WTC11 (cell line): ENCODE results near the gene TAC3.

Experiments
- ESRRA ChIP-seq: sonication (generic); formaldehyde crosslinking; IDR thresholded peaks from 2 replicates; pipeline ENCODE4 v1.8.1; 2022; ENCODE audit warnings: mild to moderate bottlenecking, missing genetic modification reagents, borderline replicate concordance
- KAT7 ChIP-seq: sonication (generic); formaldehyde crosslinking; IDR thresholded peaks from 2 replicates; pipeline ENCODE4 v1.8.1; 2023; ENCODE audit warnings: missing genetic modification reagents, mild to moderate bottlenecking, borderline replicate concordance
- SMAD3 ChIP-seq: sonication (generic); formaldehyde crosslinking; IDR thresholded peaks from 2 replicates; pipeline ENCODE4 v1.8.0; 2022; ENCODE audit warnings: missing genetic modification reagents, mild to moderate bottlenecking, borderline replicate concordance
- SMAD4 ChIP-seq: sonication (generic); formaldehyde crosslinking; IDR thresholded peaks from 2 replicates; pipeline ENCODE4 v1.8.0; 2022; ENCODE audit warnings: mild to moderate bottlenecking, missing genetic modification reagents
- ZNF138 ChIP-seq: sonication (generic); formaldehyde crosslinking; conservative IDR thresholded peaks from 2 replicates; pipeline ENCODE4 v1.8.1; 2022; ENCODE audit warnings: mild to moderate bottlenecking, moderate library complexity, missing genetic modification reagents
- ZNF232 ChIP-seq: sonication (generic); formaldehyde crosslinking; IDR thresholded peaks from 2 replicates; pipeline ENCODE4 v1.8.0; 2022; ENCODE audit warnings: mild to moderate bottlenecking, missing genetic modification reagents
- TF ChIP-seq, protein P1 (sequence below): fragments of 200-600 bp; IDR thresholded peaks from 2 replicates; pipeline ENCODE4 v1.8.0; 2022; ENCODE audit warnings: antibody characterized with exemption
- TF ChIP-seq, protein P2 (sequence below): sonication (generic); formaldehyde crosslinking; IDR thresholded peaks from 2 replicates; pipeline ENCODE4 v1.8.0; 2022; ENCODE audit warnings: mild to moderate bottlenecking, missing genetic modification reagents

DNA sequence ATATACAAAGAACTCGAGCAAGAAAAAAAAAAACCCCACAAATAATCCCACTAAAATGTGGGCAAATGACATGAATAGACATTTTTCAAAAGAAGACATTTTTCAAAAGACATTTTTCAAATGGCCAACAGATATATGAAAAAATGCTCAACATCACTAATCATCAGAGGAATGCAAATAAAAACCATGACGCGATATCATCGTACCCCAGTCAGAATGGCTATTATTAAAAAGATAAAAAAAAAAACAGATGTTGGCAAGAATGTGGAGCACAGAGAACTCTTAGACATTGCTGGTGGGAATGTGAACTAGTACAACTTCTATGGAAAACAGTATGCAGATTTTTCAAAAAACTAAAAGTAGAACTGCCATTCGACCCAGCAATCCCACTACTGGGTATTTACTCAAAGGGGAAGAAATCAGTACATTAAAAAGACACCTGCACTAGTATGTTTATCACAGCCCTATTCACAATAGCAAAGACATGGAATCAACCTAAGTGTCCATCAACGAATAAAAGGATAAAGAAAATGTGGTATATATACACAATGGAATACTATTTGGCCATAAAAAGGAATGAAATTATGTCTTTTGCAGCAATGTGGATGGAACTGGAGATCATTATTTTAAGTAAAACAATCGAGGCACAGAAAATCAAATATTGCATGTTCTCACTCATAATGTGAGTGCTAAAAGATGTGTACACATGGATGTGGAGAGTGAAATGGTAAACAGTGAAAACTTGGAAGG is 26.3 kb downstream of the TAC3 start:
- TF ChIP-seq, protein P1, sequence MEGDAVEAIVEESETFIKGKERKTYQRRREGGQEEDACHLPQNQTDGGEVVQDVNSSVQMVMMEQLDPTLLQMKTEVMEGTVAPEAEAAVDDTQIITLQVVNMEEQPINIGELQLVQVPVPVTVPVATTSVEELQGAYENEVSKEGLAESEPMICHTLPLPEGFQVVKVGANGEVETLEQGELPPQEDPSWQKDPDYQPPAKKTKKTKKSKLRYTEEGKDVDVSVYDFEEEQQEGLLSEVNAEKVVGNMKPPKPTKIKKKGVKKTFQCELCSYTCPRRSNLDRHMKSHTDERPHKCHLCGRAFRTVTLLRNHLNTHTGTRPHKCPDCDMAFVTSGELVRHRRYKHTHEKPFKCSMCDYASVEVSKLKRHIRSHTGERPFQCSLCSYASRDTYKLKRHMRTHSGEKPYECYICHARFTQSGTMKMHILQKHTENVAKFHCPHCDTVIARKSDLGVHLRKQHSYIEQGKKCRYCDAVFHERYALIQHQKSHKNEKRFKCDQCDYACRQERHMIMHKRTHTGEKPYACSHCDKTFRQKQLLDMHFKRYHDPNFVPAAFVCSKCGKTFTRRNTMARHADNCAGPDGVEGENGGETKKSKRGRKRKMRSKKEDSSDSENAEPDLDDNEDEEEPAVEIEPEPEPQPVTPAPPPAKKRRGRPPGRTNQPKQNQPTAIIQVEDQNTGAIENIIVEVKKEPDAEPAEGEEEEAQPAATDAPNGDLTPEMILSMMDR, result no peak
- TF ChIP-seq KAT7 (no peak), SMAD4 (CRISPR knock-in tag) (no peak), ESRRA (CRISPR knock-in tag) (no peak), ZNF232 (CRISPR knock-in tag) (no peak), ZNF138 (no peak), SMAD3 (CRISPR knock-in tag) (no peak)
- TF ChIP-seq, protein P2, sequence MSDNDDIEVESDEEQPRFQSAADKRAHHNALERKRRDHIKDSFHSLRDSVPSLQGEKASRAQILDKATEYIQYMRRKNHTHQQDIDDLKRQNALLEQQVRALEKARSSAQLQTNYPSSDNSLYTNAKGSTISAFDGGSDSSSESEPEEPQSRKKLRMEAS (CRISPR knock-in tag), result no peak
